ENCODE results near the gene ATP6V1F.

GRCh38 chr7:128829391-128830166, 33.1 kb upstream of the ATP6V1F start:
- no peak for TF ChIP-seq CTCF (IDR thresholded peaks at IDR 0.05)
- TF ChIP-seq ZFX (IDR thresholded peaks at IDR 0.05; ENCODE audit: borderline replicate concordance) = no peak

Data from 22Rv1 (cell line).